ENCODE results near the gene SPATA18. TPM values are rescaled to one million over a fixed set of nuclear protein-coding genes. Genes with fewer than 3 reads are reported as not detected.

Gene SPATA18
- total RNA-seq, 1 donor from 2014 or later: 13.4 TPM

DNA sequence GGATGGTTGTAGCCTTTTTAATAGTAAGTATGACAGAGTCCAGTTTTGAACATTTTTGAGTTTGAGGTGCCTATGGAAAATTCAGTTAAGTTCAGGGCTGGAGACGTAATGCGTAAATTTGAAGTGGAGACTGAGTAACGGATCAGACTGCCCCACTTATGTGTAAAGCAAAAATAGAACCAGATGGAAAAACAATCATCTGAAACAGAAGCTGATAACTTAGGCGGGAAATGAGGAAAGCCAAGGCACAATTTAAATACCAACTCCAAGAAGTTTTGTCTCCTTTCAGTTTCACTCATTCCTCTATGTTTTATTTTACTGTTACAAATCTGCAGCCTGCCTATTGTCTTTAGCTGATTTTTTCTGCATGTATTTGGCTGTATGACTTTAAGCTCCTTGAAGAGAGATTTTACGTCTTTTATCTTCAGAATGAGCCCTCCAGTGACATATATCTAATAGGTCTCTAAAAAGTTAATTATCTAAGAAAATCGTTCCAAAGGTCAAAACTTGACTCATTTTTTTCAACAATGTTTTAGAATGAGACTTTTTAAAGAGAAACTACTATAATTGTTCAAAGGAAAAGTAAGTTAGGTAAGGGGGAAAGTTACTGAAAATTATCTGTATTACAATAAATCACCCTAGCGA lies 14.1 kb upstream of the SPATA18 start:
- peaks cover 31% of the 10 kb centered on the region for H3K4me1 Mint-ChIP-seq (ENCODE audit: unreplicated experiment)
- peak overlapping the region; percentile 86 for H3K27ac Mint-ChIP-seq (ENCODE audit: unreplicated experiment)
- H3K36me3 Mint-ChIP-seq (ENCODE audit: unreplicated experiment): peaks cover 9% of the 10 kb centered on the region
- TF ChIP-seq, protein P1, sequence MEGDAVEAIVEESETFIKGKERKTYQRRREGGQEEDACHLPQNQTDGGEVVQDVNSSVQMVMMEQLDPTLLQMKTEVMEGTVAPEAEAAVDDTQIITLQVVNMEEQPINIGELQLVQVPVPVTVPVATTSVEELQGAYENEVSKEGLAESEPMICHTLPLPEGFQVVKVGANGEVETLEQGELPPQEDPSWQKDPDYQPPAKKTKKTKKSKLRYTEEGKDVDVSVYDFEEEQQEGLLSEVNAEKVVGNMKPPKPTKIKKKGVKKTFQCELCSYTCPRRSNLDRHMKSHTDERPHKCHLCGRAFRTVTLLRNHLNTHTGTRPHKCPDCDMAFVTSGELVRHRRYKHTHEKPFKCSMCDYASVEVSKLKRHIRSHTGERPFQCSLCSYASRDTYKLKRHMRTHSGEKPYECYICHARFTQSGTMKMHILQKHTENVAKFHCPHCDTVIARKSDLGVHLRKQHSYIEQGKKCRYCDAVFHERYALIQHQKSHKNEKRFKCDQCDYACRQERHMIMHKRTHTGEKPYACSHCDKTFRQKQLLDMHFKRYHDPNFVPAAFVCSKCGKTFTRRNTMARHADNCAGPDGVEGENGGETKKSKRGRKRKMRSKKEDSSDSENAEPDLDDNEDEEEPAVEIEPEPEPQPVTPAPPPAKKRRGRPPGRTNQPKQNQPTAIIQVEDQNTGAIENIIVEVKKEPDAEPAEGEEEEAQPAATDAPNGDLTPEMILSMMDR (IDR thresholded peaks at IDR 0.05): no peak
- DNase-seq (ENCODE audit: extremely low spot score, unreplicated experiment): no peak
- peaks cover 12% of the 10 kb centered on the region for H3K27me3 Mint-ChIP-seq (ENCODE audit: unreplicated experiment)
- peak overlapping the region; percentile 92 for H3K4me3 Mint-ChIP-seq (ENCODE audit: unreplicated experiment)
- no peaks in the 10 kb centered on the region for H3K9me3 Mint-ChIP-seq (ENCODE audit: unreplicated experiment)

DNA sequence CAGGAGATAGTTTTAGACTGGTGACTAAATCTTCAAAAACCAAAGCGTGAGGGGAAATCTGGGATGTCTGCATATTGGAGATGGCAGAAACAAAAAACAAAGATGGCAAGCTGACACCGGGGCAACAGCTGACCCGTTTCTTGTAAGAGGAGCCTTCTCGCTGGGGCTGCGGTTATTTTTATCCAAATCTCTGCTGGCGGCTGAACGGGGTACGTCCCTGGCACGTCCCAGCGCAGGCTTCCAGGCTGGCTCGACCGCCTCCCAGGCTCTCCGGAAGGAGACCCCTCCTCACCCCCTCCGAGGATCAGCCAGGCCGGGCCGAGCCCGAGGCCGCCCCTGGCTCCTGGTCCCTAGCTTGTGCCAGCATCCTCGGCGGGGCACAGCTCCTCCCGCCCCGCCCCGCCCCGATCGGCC lies 13.4 kb upstream of the SPATA18 start:
- peak overlapping the region; percentile 86 for H3K27ac Mint-ChIP-seq (ENCODE audit: unreplicated experiment)
- peaks cover 31% of the 10 kb centered on the region for H3K4me1 Mint-ChIP-seq (ENCODE audit: unreplicated experiment)
- TF ChIP-seq, protein P1 (IDR thresholded peaks at IDR 0.05): no peak
- H3K27me3 Mint-ChIP-seq (ENCODE audit: unreplicated experiment): peaks cover 17% of the 10 kb centered on the region
- peak overlapping the region; percentile 92 for H3K4me3 Mint-ChIP-seq (ENCODE audit: unreplicated experiment)
- no peak for DNase-seq (ENCODE audit: extremely low spot score, unreplicated experiment)
- H3K36me3 Mint-ChIP-seq (ENCODE audit: unreplicated experiment): peaks cover 6% of the 10 kb centered on the region
- H3K9me3 Mint-ChIP-seq (ENCODE audit: unreplicated experiment): no peaks in the 10 kb centered on the region

DNA sequence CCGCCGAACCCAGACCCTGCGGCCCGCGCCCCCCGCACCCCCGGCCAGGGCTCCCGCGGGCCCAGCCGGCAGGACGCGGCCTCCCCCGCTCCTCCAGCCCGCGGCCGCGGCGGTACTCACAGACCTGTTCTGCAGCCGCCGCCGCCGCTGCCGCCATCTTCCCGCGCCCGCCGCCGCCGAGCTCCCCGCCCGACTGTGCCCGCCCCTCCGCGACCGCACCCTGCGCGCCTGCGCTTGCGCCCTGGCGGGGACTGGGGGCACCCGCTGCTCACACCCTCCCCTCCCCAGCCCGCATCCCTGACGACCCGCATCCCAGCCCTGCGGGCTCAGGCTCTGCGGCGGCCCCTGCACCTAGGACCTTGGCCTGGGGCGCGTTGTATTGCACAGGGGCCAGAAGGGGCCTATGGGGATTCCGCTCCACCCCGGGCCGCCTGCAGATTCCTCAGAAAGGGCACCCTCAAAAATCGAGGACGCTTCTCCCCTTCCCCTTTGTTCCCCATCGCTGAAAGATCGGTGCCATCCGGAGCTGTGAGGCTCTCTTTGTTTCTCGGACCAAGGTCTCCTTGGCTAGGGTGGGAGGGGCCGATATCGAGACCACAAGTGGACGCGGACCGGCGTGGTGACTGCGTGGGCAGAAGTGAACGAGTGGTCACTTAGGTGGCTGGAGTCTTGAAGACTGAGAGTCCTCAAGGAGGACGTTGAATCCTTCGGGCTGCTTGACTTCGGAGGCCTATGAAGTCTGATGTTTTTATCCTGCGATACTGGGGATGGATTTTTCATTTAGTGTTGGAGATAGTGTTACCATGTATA lies 12.8 kb upstream of the SPATA18 start, which contains the start of gene SGCB:
SGCB (minus strand) TSS at position 197 of the 810 bp plus-strand sequence; CDS start at position 157, 40 bp downstream.
- peaks cover 6% of the 10 kb centered on the region for H3K36me3 Mint-ChIP-seq (ENCODE audit: unreplicated experiment)
- H3K27me3 Mint-ChIP-seq (ENCODE audit: unreplicated experiment): peaks cover 23% of the 10 kb centered on the region
- peaks cover 29% of the 10 kb centered on the region for H3K4me1 Mint-ChIP-seq (ENCODE audit: unreplicated experiment)
- H3K27ac Mint-ChIP-seq (ENCODE audit: unreplicated experiment): peak within 1 kb of the TSS; percentile 89
- no peaks in the 10 kb centered on the region for H3K9me3 Mint-ChIP-seq (ENCODE audit: unreplicated experiment)
- peak within 1 kb of the TSS; percentile 92 for H3K4me3 Mint-ChIP-seq (ENCODE audit: unreplicated experiment)
- DNase-seq (ENCODE audit: extremely low spot score, unreplicated experiment): peak; percentile 92
- TF ChIP-seq, protein P1 (IDR thresholded peaks at IDR 0.05): no peak

DNA sequence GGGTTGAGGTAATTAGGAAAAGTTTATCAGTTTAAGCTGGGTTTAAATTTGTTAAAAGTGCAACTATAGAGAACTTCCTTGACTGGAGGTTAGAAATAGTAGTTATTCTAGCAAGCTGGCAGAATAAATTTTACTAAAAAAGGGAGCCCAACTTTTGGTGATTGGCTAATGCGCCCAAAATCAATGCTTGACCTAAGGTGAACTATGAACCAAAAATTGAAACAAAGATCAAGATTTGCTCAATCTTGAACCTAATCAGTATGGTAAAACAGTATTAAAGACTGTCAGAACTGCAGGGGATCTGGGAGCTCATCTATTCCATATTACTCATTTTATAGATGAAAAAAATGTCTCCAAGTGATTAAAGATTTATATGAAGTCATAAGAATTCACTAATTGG lies 6.1 kb upstream of the SPATA18 start:
- Mint-ChIP-seq H3K36me3 (ENCODE audit: unreplicated experiment) (peaks cover 2% of the 10 kb centered on the region), H3K4me1 (ENCODE audit: unreplicated experiment) (no peaks in the 10 kb centered on the region), H3K9me3 (ENCODE audit: unreplicated experiment) (no peaks in the 10 kb centered on the region), H3K4me3 (ENCODE audit: unreplicated experiment) (no peak overlapping the region), H3K27me3 (ENCODE audit: unreplicated experiment) (peaks cover 58% of the 10 kb centered on the region), H3K27ac (ENCODE audit: unreplicated experiment) (no peak overlapping the region)
- TF ChIP-seq, protein P1 (IDR thresholded peaks at IDR 0.05): no peak
- DNase-seq (ENCODE audit: extremely low spot score, unreplicated experiment): no peak

DNA sequence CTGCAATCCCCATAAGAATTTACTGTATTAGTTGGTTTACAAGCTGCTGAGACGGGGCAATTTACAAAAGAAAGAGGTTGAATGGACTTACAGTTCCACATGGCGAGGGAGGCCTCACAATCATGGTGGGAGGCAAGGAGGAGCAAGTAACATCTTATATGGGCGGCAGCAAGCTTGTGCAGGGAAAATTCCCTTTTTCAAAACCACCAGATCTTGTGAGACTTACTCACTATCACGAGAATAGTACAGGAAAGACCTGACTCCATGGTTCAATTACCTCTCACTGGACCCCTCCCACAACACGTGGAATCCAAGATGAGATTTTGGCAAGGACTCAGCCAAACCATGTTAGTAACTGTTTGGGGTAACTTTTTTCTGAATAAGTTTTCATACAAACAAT lies 1.8 kb upstream of the SPATA18 start:
- peaks cover 12% of the 10 kb centered on the region for H3K4me1 Mint-ChIP-seq (ENCODE audit: unreplicated experiment)
- no peak for DNase-seq (ENCODE audit: extremely low spot score, unreplicated experiment)
- TF ChIP-seq, protein P1 (IDR thresholded peaks at IDR 0.05): no peak
- no peak overlapping the region for H3K4me3 Mint-ChIP-seq (ENCODE audit: unreplicated experiment)
- peaks cover 2% of the 10 kb centered on the region for H3K36me3 Mint-ChIP-seq (ENCODE audit: unreplicated experiment)
- H3K27ac Mint-ChIP-seq (ENCODE audit: unreplicated experiment): no peak overlapping the region
- no peaks in the 10 kb centered on the region for H3K9me3 Mint-ChIP-seq (ENCODE audit: unreplicated experiment)
- H3K27me3 Mint-ChIP-seq (ENCODE audit: unreplicated experiment): peaks cover 39% of the 10 kb centered on the region

Data from osteocyte (in vitro differentiated cells).